ENCODE results near the gene PYGL.

The PYGL gene

DNA sequence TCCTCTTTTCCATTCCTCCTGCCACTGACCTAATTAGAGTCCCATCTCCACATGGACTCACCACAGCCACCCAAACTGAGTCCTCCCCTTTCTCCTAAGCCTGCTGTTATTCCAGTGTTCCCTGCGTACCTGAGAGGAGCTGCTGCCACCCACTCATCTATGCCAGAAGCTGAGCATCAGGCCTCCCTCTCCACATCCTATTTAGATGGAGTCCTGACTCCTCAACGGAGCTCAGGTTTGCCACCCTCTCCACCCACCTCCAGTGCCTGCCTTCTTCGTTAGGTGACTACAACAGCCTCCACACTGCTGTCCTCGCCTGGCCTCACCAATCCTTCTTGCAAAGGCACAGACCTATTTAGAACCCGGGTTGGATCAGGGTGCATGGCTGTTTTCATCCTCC is 87.6 kb downstream of the PYGL start:
- no peak for DNase-seq (ENCODE audit: low spot score)

DNA sequence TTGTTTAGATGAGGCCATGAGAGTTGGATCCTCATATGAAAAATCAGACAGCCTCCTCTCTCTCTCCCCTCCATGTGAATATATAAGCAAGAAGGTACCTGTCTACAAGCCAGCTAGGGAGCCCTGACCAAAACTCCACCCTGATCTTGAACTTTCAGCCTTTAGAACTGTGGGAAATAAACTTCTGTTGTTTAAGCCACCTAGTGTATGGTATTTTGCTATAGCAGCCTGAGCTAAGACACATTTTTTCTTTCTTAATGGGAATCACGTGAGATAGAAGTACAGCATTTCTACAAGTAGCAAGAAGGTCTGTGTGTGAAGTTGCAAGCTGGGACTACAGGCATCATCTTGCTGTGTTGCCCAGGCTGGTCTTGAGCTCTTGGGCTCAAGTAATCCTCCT is 88.7 kb downstream of the PYGL start:
- TF ChIP-seq CTCF (IDR thresholded peaks at IDR 0.05; ENCODE audit: extremely low read depth, missing control alignments) = no peak
- no peak for DNase-seq (ENCODE audit: low spot score)

More for the DNA sequence above, 87.6 kb downstream of the PYGL start:
- TF ChIP-seq CTCF (IDR thresholded peaks at IDR 0.05; ENCODE audit: extremely low read depth, missing control alignments) = no peak

All from GM20000 (cell line).